Neural cell (in vitro differentiated cells): ENCODE measurements around the gene SIM1. TPM values are rescaled to one million over a fixed set of nuclear protein-coding genes. Genes with fewer than 3 reads are reported as not detected.

Source experiments
- H2AFZ ChIP-seq: fragments of 200-600, 300-800 bp; sonication (generic), shearing (Covaris generic); 2 replicates; pipeline ENCODE4 v1.6.0; 2014; ENCODE audit warnings: low read depth, mild to moderate bottlenecking, antibody characterized with exemption, low read length, moderate library complexity
- H3F3A ChIP-seq: fragments of 200-600 bp; shearing (Covaris generic); 2 replicates; pipeline ENCODE4 v1.6.1; 2016; ENCODE audit warnings: mild to moderate bottlenecking, moderate library complexity, mixed read lengths, antibody characterized with exemption, low read length; ENCODE audit not compliant: insufficient read depth, poor library complexity, severe bottlenecking
- H3K27ac ChIP-seq: fragments of 200-600, 300-800 bp; sonication (generic), shearing (Covaris generic); 2 replicates; pipeline ENCODE4 v1.5.1; 2014; ENCODE audit warnings: mild to moderate bottlenecking, low read length, moderate library complexity
- H3K27me3 ChIP-seq: fragments of 300-800, 200-600 bp; sonication (generic), shearing (Covaris generic); 2 replicates; pipeline ENCODE4 v1.6.0; 2014; ENCODE audit warnings: mild to moderate bottlenecking, low read depth, low read length, moderate library complexity; ENCODE audit not compliant: insufficient read depth
- H3K36me3 ChIP-seq: fragments of 300-800, 200-600 bp; sonication (generic), shearing (Covaris generic); 2 replicates; pipeline ENCODE4 v1.5.1; 2014; ENCODE audit warnings: mild to moderate bottlenecking, antibody characterized with exemption, low read length, moderate library complexity; ENCODE audit not compliant: insufficient read depth
- H3K4me2 ChIP-seq: fragments of 300-800, 200-600 bp; sonication (generic), shearing (Covaris generic); 2 replicates; pipeline ENCODE4 v1.6.0; 2014; ENCODE audit warnings: mild to moderate bottlenecking, low read length
- H3K4me3 ChIP-seq: fragments of 300-800, 200-600 bp; sonication (generic), shearing (Covaris generic); 2 replicates; pipeline ENCODE4 v1.5.1; 2014; ENCODE audit warnings: mild to moderate bottlenecking, low read length, moderate library complexity
- H3K79me2 ChIP-seq: fragments of 200-600 bp; shearing (Covaris generic); replicated peaks from 2 replicates; pipeline ENCODE4 v1.6.0; 2014; ENCODE audit warnings: mild to moderate bottlenecking, low read length, moderate library complexity; ENCODE audit not compliant: insufficient read depth
- H3K9ac ChIP-seq: fragments of 300-800, 200-600 bp; sonication (generic), shearing (Covaris generic); 2 replicates; pipeline ENCODE4 v1.6.1; 2016; ENCODE audit warnings: mild to moderate bottlenecking, low read length, mixed read lengths
- H3K9me2 ChIP-seq: fragments of 200-600 bp; shearing (Covaris generic); 2 replicates; pipeline ENCODE4 v1.6.1; 2016; ENCODE audit warnings: mild to moderate bottlenecking, low read length, mixed read lengths; ENCODE audit not compliant: insufficient read depth
- H3K9me3 ChIP-seq: fragments of 200-600, 300-800 bp; sonication (generic), shearing (Covaris generic); 2 replicates; pipeline ENCODE4 v1.6.1; 2016; ENCODE audit warnings: mild to moderate bottlenecking, mixed run types, low read length, moderate library complexity, mixed read lengths
- H4K20me1 ChIP-seq: fragments of 200-600 bp; shearing (Covaris generic); 2 replicates; pipeline ENCODE4 v1.6.1; 2016; ENCODE audit warnings: mild to moderate bottlenecking, mixed run types; ENCODE audit not compliant: insufficient read depth
- EP300 ChIP-seq: fragments of 450-650 bp; conservative IDR thresholded peaks from 2 replicates; pipeline ENCODE4 v1.6.1; 2014; ENCODE audit warnings: antibody characterized with exemption, mild to moderate bottlenecking, moderate library complexity; ENCODE audit not compliant: poor library complexity, severe bottlenecking
- EZH2 ChIP-seq: fragments of 200-600, 300-800 bp; shearing (Covaris generic), sonication (generic); IDR thresholded peaks from 2 replicates; pipeline ENCODE4 v1.6.1; 2014; ENCODE audit warnings: antibody characterized with exemption, low read length, borderline replicate concordance, mild to moderate bottlenecking; ENCODE audit not compliant: insufficient read depth, poor library complexity, severe bottlenecking
- MXI1 ChIP-seq: fragments of 450-650 bp; conservative IDR thresholded peaks from 2 replicates; pipeline ENCODE4 v1.6.1; 2014; ENCODE audit warnings: antibody characterized with exemption, mild to moderate bottlenecking; ENCODE audit not compliant: poor library complexity, severe bottlenecking
- POLR2AphosphoS5 ChIP-seq: IDR thresholded peaks from 2 replicates; pipeline ENCODE4 v1.6.1; 2012
- RAD21 ChIP-seq: fragments of 450-650 bp; conservative IDR thresholded peaks from 2 replicates; pipeline ENCODE4 v1.6.1; 2014; ENCODE audit warnings: antibody characterized with exemption, mild to moderate bottlenecking, moderate library complexity
- SMC3 ChIP-seq: fragments of 450-650 bp; conservative IDR thresholded peaks from 2 replicates; pipeline ENCODE4 v1.6.1; 2014; ENCODE audit warnings: antibody characterized with exemption, mild to moderate bottlenecking, moderate library complexity; ENCODE audit not compliant: poor library complexity
- TAF1 ChIP-seq: IDR thresholded peaks from 2 replicates; pipeline ENCODE4 v1.6.1; 2012; ENCODE audit warnings: low read depth
- polyA plus RNA-seq: library from polyadenylated mRNA; depleted of rRNA; stranded (reverse); fragments of >200 nt; gene quantifications from 2 replicates; pipeline ENCODE4 v1.2.3, GENCODE V29; 2014
- TF ChIP-seq, protein P1 (sequence below): IDR thresholded peaks from 2 replicates; pipeline ENCODE4 v1.6.1; 2012; ENCODE audit warnings: borderline replicate concordance
- TF ChIP-seq, protein P2 (sequence below): fragments of 450-650 bp; IDR thresholded peaks from 2 replicates; pipeline ENCODE4 v1.5.1; 2014; ENCODE audit warnings: antibody characterized with exemption, mild to moderate bottlenecking, moderate library complexity; ENCODE audit not compliant: poor library complexity, severe bottlenecking

SIM1 gene
- polyA plus RNA-seq, 1 donor from 2014 or later: not detected

DNA sequence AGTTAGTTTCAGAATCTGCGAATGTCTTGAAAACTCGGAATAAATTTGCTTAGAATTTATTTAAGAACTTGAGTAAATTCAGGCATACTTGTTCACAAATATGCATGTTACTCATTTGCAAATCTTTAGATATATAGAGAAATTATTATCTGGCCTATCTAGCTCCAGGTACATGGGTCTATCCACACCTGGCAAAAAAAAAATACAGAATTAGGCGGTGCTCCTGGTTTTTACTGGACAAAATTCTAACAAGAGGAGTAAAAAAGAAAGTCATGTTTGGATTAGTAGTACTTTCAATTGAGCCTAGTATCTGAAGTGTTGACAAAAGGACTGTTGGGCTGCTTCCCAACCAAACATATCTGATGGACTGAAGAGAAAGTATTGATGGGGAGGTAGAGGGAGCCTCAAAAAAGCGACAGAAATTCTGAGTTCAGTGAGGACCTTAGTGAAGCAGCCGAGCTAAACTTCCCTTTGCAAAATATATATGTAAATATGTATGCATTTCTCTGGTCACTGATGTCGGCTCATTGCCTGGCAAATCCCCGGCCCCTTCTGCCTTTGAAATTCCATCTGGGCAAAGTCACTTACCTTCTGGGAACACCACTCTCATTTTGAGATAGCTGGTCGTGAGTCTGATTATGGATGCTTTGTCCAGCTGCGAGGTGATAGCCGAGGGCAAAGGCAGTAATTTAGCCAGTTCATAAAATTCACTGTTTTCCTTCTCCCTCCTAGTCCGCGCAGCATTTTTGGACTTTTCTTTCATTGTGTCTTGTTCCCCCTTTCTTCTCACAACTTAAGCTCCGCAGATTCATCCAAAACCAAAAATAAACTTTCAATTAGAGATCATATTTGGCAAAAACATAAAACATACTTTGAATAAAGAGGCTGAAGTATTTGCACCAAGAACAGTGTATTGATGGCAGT, 1.8 kb downstream of the SIM1 start:
- Histone ChIP-seq H3F3A (no peaks in the 10 kb centered on the region), H3K27ac (no peak overlapping the region), H3K4me2 (no peak overlapping the region), H3K9ac (no peak overlapping the region), H4K20me1 (no peaks in the 10 kb centered on the region), H3K79me2 (no peaks in the 10 kb centered on the region), H3K4me3 (no peak overlapping the region), H2AFZ (no peak overlapping the region), H3K27me3 (peaks cover 100% of the 10 kb centered on the region), H3K9me3 (no peaks in the 10 kb centered on the region), H3K36me3 (no peaks in the 10 kb centered on the region), H3K9me2 (no peaks in the 10 kb centered on the region)
- TF ChIP-seq POLR2AphosphoS5 (peak; percentile 38), SMC3 (no peak), EP300 (no peak), EZH2 (peak; percentile 47)

DNA sequence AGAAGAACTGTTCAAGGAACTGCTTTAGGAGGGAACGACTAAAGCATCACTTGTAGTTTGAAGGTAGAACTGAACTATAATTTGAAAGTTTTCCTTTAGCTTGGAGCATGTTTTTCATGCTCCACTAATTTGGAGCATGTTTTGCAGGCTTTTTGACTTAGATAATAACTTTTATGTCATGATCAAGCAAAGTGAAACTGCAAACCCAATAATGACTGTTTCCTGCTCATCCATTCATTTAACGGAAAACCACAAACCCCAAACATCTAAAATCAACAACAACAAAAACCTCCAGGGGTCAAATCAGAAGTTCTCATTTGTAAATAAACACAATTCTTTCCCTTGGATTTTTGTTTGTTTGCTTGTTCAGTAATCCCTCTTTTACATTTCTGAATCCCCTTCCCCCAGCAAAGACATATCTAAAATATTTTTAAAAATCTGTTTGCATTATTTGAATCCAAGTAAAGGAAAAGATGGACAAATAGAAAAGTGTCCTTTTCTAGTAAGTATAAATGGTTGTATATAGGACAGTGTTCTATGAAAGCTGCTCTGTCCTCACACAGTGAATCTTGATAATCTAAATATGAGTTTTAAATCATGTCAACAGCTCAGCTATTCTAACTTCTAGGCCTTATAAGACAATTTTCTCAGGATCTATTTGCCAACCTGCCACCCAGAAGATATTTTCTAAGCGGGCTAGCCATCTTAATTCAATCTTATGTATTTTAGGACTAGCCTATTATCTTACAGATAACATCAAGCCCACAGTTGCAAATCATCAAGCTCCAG, 2.6 kb downstream of the SIM1 start:
- Histone ChIP-seq H4K20me1 (no peaks in the 10 kb centered on the region), H3K9me3 (no peaks in the 10 kb centered on the region), H2AFZ (no peak overlapping the region), H3K36me3 (no peaks in the 10 kb centered on the region), H3F3A (no peaks in the 10 kb centered on the region), H3K27ac (no peak overlapping the region), H3K27me3 (peaks cover 100% of the 10 kb centered on the region), H3K4me3 (no peak overlapping the region), H3K9me2 (no peaks in the 10 kb centered on the region), H3K9ac (no peak overlapping the region), H3K4me2 (no peak overlapping the region), H3K79me2 (no peaks in the 10 kb centered on the region)
- TF ChIP-seq EZH2 (no peak), SMC3 (no peak), POLR2AphosphoS5 (no peak), MXI1 (no peak), EP300 (no peak), RAD21 (no peak), TAF1 (no peak)
- TF ChIP-seq, protein P1, sequence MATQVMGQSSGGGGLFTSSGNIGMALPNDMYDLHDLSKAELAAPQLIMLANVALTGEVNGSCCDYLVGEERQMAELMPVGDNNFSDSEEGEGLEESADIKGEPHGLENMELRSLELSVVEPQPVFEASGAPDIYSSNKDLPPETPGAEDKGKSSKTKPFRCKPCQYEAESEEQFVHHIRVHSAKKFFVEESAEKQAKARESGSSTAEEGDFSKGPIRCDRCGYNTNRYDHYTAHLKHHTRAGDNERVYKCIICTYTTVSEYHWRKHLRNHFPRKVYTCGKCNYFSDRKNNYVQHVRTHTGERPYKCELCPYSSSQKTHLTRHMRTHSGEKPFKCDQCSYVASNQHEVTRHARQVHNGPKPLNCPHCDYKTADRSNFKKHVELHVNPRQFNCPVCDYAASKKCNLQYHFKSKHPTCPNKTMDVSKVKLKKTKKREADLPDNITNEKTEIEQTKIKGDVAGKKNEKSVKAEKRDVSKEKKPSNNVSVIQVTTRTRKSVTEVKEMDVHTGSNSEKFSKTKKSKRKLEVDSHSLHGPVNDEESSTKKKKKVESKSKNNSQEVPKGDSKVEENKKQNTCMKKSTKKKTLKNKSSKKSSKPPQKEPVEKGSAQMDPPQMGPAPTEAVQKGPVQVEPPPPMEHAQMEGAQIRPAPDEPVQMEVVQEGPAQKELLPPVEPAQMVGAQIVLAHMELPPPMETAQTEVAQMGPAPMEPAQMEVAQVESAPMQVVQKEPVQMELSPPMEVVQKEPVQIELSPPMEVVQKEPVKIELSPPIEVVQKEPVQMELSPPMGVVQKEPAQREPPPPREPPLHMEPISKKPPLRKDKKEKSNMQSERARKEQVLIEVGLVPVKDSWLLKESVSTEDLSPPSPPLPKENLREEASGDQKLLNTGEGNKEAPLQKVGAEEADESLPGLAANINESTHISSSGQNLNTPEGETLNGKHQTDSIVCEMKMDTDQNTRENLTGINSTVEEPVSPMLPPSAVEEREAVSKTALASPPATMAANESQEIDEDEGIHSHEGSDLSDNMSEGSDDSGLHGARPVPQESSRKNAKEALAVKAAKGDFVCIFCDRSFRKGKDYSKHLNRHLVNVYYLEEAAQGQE: no peak
- TF ChIP-seq, protein P2, sequence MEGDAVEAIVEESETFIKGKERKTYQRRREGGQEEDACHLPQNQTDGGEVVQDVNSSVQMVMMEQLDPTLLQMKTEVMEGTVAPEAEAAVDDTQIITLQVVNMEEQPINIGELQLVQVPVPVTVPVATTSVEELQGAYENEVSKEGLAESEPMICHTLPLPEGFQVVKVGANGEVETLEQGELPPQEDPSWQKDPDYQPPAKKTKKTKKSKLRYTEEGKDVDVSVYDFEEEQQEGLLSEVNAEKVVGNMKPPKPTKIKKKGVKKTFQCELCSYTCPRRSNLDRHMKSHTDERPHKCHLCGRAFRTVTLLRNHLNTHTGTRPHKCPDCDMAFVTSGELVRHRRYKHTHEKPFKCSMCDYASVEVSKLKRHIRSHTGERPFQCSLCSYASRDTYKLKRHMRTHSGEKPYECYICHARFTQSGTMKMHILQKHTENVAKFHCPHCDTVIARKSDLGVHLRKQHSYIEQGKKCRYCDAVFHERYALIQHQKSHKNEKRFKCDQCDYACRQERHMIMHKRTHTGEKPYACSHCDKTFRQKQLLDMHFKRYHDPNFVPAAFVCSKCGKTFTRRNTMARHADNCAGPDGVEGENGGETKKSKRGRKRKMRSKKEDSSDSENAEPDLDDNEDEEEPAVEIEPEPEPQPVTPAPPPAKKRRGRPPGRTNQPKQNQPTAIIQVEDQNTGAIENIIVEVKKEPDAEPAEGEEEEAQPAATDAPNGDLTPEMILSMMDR: no peak
